Astrocyte of the spinal cord (primary cell): Measurements from ENCODE around the gene ICOS.

ENCODE experiments used
- DNase-seq: peaks from one replicate; pipeline ENCODE4 v3.0.0; 2011; ENCODE audit warnings: low read depth, low spot score
- H3K4me3 ChIP-seq: 2 replicates; pipeline ENCODE4 v1.5.1; 2011; ENCODE audit warnings: low read depth, mild to moderate bottlenecking, low read length, moderate library complexity
- CTCF ChIP-seq: IDR thresholded peaks from 2 replicates; pipeline ENCODE4 v1.5.1; 2012; ENCODE audit warnings: low read depth, mild to moderate bottlenecking, low read length, inconsistent platforms
- in situ Hi-C: cut with HindIII; loops from 2 replicates; pipeline ENCODE4 v1.10.0; 2017; ENCODE audit warnings: low sequenced_read_pairs

Gene ICOS

GRCh38 chr2:203913947-203914346, 22.6 kb upstream of the ICOS start:
- no peak for TF ChIP-seq CTCF
- DNase-seq = no peak
- in situ Hi-C loops = no loop called here
- no peak overlapping the region for H3K4me3 ChIP-seq

GRCh38 chr2:203914546-203915182, 21.9 kb upstream of the ICOS start:
- no peak for DNase-seq
- in situ Hi-C loops = no loop called here
- H3K4me3 ChIP-seq = no peak overlapping the region
- TF ChIP-seq CTCF = no peak

GRCh38 chr2:203915256-203915655, 21.3 kb upstream of the ICOS start:
- DNase-seq = no peak
- no peak for TF ChIP-seq CTCF
- no peak overlapping the region for H3K4me3 ChIP-seq
- in situ Hi-C loops = no loop called here

DNA sequence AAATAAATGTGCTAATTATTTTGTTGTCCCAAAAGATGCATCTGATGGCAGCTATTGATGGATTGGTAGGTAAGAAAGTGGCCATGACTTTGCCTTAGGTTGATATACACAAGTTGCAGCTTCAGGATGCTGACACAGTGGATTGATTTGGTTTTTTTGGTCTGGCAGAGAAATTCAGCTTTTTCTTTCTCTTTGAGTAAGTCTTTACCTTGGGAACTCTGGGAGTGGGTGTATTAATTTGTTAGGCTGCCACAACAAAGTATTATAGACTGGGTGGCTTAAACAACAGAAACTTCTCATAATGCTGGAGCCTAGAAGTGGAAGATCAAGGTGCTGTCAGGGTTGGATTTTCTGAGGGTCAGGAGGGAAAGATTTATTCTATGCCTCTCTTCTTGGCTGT, 19.8 kb upstream of the ICOS start:
- no peak for DNase-seq
- no peak for TF ChIP-seq CTCF
- H3K4me3 ChIP-seq = no peak overlapping the region
- in situ Hi-C loops = no loop called here

DNA sequence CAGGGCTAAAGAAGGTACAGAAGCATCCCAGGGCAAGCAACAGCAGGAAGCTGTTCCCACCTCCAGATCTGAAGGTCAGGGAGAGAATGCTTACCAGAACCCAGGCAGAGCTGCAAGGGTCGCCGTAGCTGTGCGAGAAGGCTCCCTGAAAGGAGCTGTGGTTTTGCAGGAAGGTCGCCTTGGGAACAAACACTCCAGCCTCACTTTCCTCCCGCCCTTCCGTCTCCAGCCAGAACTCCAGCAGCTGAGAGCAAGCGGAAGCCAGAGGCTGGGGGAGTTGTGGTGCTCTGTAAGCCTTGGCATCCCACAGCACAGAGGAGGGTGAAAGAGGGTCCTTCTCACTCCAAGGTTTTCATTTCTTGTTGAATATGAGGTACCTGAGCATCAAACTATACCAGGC, 18.3 kb upstream of the ICOS start:
- no peak for TF ChIP-seq CTCF
- H3K4me3 ChIP-seq = no peak overlapping the region
- no peak for DNase-seq
- in situ Hi-C loops = no loop called here

- in situ Hi-C loops = no loop called here
- TF ChIP-seq CTCF = no peak
- H3K4me3 ChIP-seq = no peak overlapping the region
- DNase-seq = no peak
Observed at GRCh38 chr2:203918839-203919238, 17.7 kb upstream of the ICOS start.
